Measurements from ENCODE around the gene CNOT3. TPM values are rescaled to one million over a fixed set of nuclear protein-coding genes. Genes with fewer than 3 reads are reported as not detected.
A peak's percentile ranks its signal among the peaks of the same experiment; 100 is the strongest.

The CNOT3 gene
- total and polyA plus RNA-seq, 9 of the 15 experiments (the other 6 are each of a cell fraction or from before 2014, with no cell fraction given): 0.27 to 60.4 (median 9.9) TPM

DNA sequence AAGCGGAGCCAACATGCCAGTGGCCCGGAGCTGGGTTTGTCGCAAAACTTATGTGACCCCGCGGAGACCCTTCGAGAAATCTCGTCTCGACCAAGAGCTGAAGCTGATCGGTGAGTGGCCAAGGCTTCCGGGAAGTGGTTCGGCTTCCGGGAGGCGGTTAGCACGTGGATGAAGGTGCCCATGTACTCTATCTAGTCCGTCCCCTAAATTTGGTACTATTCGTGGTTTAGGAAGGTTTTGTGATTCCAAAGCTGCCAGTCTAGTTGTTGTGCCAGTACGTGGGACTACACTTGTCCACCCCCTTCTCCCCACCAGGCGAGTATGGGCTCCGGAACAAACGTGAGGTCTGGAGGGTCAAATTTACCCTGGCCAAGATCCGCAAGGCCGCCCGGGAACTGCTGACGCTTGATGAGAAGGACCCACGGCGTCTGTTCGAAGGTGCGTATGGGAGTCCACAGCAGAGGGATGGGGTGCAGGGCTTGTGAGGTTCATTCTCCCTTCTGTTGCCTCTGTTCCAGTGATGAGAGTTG, 63.7 kb downstream of the CNOT3 start (continued):
- peak; percentile 69 for TF ChIP-seq SNRNP70 (optimal IDR thresholded peaks at IDR 0.05; ENCODE audit: low read depth, low read length)
- TF ChIP-seq ZBTB11 (CRISPR knock-in tag; IDR thresholded peaks at IDR 0.05): peak in 1 of 3 experiments; percentile 3; a peak in 1 of 6 replicates
- 0 out of 2 replicates have a peak, but pooled peaks have one; percentile 58 for TF ChIP-seq MED1 (CRISPR knock-in tag; IDR thresholded peaks at IDR 0.05; ENCODE audit: borderline replicate concordance)
- peak; percentile 76 for TF ChIP-seq RBM22 (IDR thresholded peaks at IDR 0.05; ENCODE audit: low read depth, low read length, poor library complexity, severe bottlenecking)
- no peak for TF ChIP-seq GATAD2A (IDR thresholded peaks at IDR 0.05)
- 0 out of 2 replicates have a peak, but pooled peaks have one; percentile 13 for TF ChIP-seq RBFOX2 (IDR thresholded peaks at IDR 0.05; ENCODE audit: low read depth, low read length)
- no peak for TF ChIP-seq MYC (IDR thresholded peaks at IDR 0.05; ENCODE audit: low read depth, low read length)
- peak; percentile 91; the same call in 1 of the 2 replicates for TF ChIP-seq MYC (CRISPR knock-in tag; IDR thresholded peaks at IDR 0.05; ENCODE audit: borderline replicate concordance, low read depth)
- no peak for TF ChIP-seq RBM15 (IDR thresholded peaks at IDR 0.05; ENCODE audit: insufficient read depth, low read length)
- no peak for TF ChIP-seq PHTF2 (CRISPR knock-in tag; IDR thresholded peaks at IDR 0.05)
- TF ChIP-seq ZFPM2 (CRISPR knock-in tag; IDR thresholded peaks at IDR 0.05): 0 out of 2 replicates have a peak, but pooled peaks have one; percentile 2
- TF ChIP-seq HDAC3 (IDR thresholded peaks at IDR 0.05; ENCODE audit: borderline replicate concordance, partially characterized antibody): no peak
- peak; percentile 14; the same call in 1 of the 2 replicates for TF ChIP-seq ZNF766 (CRISPR knock-in tag; conservative IDR thresholded peaks at IDR 0.05)
- TF ChIP-seq ELF4 (CRISPR knock-in tag; IDR thresholded peaks at IDR 0.05): no peak

Measured in K562 (cell line).